ENCODE data around the gene TAF1D. TPM values are rescaled to one million over a fixed set of nuclear protein-coding genes. Genes with fewer than 3 reads are reported as not detected.

The TAF1D gene
- total and polyA plus RNA-seq, 5 experiments from 2014 or later, result 22.3 to 215 (median 25.3) TPM

GRCh38 chr11:93715797-93716396, 25.4 kb downstream of the TAF1D start:
- Mint-ChIP-seq H3K4me3 (no peak overlapping the region), H3K9me3 (peaks cover 4 to 17% (median 5%) of the 10 kb centered on the region in 9 donors), H3K36me3 (peaks cover 28 to 55% (median 55%) of the 10 kb centered on the region in 3 donors), H3K27me3 (no peaks in the 10 kb centered on the region), H3K4me1 (peaks cover 14 to 30% (median 20%) of the 10 kb centered on the region in 4 donors), H3K27ac (peak overlapping the region in 8 of 10 donors; percentile 12 to 87 (median 46))
- POLR2A ChIA-PET, result no interaction called here
- DNase-seq, result no peak
- no peak for ATAC-seq

- peak overlapping the region in 1 of 10 donors; percentile 38 for H3K4me3 Mint-ChIP-seq
- no peaks in the 10 kb centered on the region for H3K27me3 Mint-ChIP-seq
- peaks cover 57 to 85% (median 80%) of the 10 kb centered on the region in 3 donors for H3K36me3 Mint-ChIP-seq
- DNase-seq (no peak), ATAC-seq (no peak)
- H3K27ac Mint-ChIP-seq, result peak overlapping the region in 2 of 10 donors; percentile 16 to 70
- POLR2A ChIA-PET, result interaction anchor here (1.3 kb wide), 1 partner anchor 29 kb away, joined by 3 read pairs; the partner anchor contains the start of genes C11orf54 and TAF1D
- H3K4me1 Mint-ChIP-seq, result peaks cover 6 to 20% (median 7%) of the 10 kb centered on the region in 4 donors
- H3K9me3 Mint-ChIP-seq, result peaks cover 9 to 49% (median 29%) of the 10 kb centered on the region in 9 donors
These were observed 28.6 kb downstream of the TAF1D start for GRCh38 chr11:93712678-93713077.

- no peaks in the 10 kb centered on the region for H3K27me3 Mint-ChIP-seq
These were observed 31.1 kb downstream of the TAF1D start for GRCh38 chr11:93710239-93710638.

GRCh38 chr11:93704237-93704636, 37.1 kb downstream of the TAF1D start:
- peaks cover under 1 to 15% (median 9%) of the 10 kb centered on the region in 9 donors for H3K9me3 Mint-ChIP-seq
- peaks cover 0 to 2% (median 0%) of the 10 kb centered on the region in 4 donors for H3K4me1 Mint-ChIP-seq
- H3K27ac Mint-ChIP-seq, result no peak overlapping the region
- POLR2A ChIA-PET, result no interaction called here
- DNase-seq (no peak), ATAC-seq (no peak)
- H3K36me3 Mint-ChIP-seq, result peaks cover 23 to 78% (median 63%) of the 10 kb centered on the region in 3 donors
- no peak overlapping the region for H3K4me3 Mint-ChIP-seq
- no peaks in the 10 kb centered on the region for H3K27me3 Mint-ChIP-seq

More at GRCh38 chr11:93710239-93710638, 31.1 kb downstream of the TAF1D start:
- no peak for DNase-seq
- Mint-ChIP-seq H3K36me3 (peaks cover 51 to 87% (median 81%) of the 10 kb centered on the region in 3 donors), H3K9me3 (peaks cover 9 to 37% (median 27%) of the 10 kb centered on the region in 9 donors), H3K27ac (no peak overlapping the region), H3K4me1 (peaks cover 0 to 6% (median under 1%) of the 10 kb centered on the region in 4 donors), H3K4me3 (no peak overlapping the region)
- POLR2A ChIA-PET, result no interaction called here
- no peak for ATAC-seq

GRCh38 chr11:93700830-93701229, 40.5 kb downstream of the TAF1D start:
- Mint-ChIP-seq H3K27ac (no peak overlapping the region), H3K9me3 (no peaks in the 10 kb centered on the region), H3K4me1 (peaks cover 0 to 2% (median 0%) of the 10 kb centered on the region in 4 donors), H3K27me3 (no peaks in the 10 kb centered on the region), H3K36me3 (peaks cover 34 to 84% (median 68%) of the 10 kb centered on the region in 3 donors), H3K4me3 (no peak overlapping the region)
- POLR2A ChIA-PET, result interaction anchor here (0.7 kb wide), 1 partner anchor 46 kb away, joined by 4 read pairs; no protein-coding TSS in a partner anchor
- no peak for ATAC-seq
- no peak for DNase-seq

- ATAC-seq, result no peak
- POLR2A ChIA-PET, result no interaction called here
- H3K27ac Mint-ChIP-seq, result no peak overlapping the region
- no peaks in the 10 kb centered on the region for H3K9me3 Mint-ChIP-seq
- H3K27me3 Mint-ChIP-seq, result no peaks in the 10 kb centered on the region
- peaks cover 26 to 84% (median 64%) of the 10 kb centered on the region in 3 donors for H3K36me3 Mint-ChIP-seq
- DNase-seq, result no peak
- H3K4me3 Mint-ChIP-seq, result no peak overlapping the region
- H3K4me1 Mint-ChIP-seq, result peaks cover 0 to 2% (median 0%) of the 10 kb centered on the region in 4 donors
These were observed 43.7 kb downstream of the TAF1D start for GRCh38 chr11:93697611-93698010.

- POLR2A ChIA-PET, result no interaction called here
- Mint-ChIP-seq H3K4me3 (no peak overlapping the region), H3K27me3 (no peaks in the 10 kb centered on the region), H3K4me1 (peaks cover 0 to 2% (median 0%) of the 10 kb centered on the region in 4 donors), H3K9me3 (no peaks in the 10 kb centered on the region), H3K36me3 (peaks cover 26 to 77% (median 51%) of the 10 kb centered on the region in 3 donors), H3K27ac (no peak overlapping the region)
- ATAC-seq (no peak), DNase-seq (no peak)
These were observed 46.7 kb downstream of the TAF1D start for GRCh38 chr11:93694557-93694956.

- POLR2A ChIA-PET, result no interaction called here
- DNase-seq (no peak), ATAC-seq (no peak)
- Mint-ChIP-seq H3K4me3 (no peak overlapping the region), H3K9me3 (no peaks in the 10 kb centered on the region), H3K27me3 (no peaks in the 10 kb centered on the region), H3K4me1 (peaks cover 0 to 1% (median 0%) of the 10 kb centered on the region in 4 donors), H3K27ac (no peak overlapping the region), H3K36me3 (peaks cover 22 to 77% (median 48%) of the 10 kb centered on the region in 3 donors)
These were observed 47.2 kb downstream of the TAF1D start for GRCh38 chr11:93694109-93694508.

GRCh38 chr11:93689240-93689639, 52.1 kb downstream of the TAF1D start:
- peak overlapping the region in 2 of 10 donors; percentile 1 to 19 for H3K27ac Mint-ChIP-seq

GRCh38 chr11:93686812-93687211, 54.5 kb downstream of the TAF1D start:
- no peak overlapping the region for H3K4me3 Mint-ChIP-seq
- no peak overlapping the region for H3K27ac Mint-ChIP-seq
- peaks cover 20 to 81% (median 39%) of the 10 kb centered on the region in 3 donors for H3K36me3 Mint-ChIP-seq
- ATAC-seq (no peak), DNase-seq (no peak)
- POLR2A ChIA-PET, result no interaction called here
- no peaks in the 10 kb centered on the region for H3K9me3 Mint-ChIP-seq
- H3K4me1 Mint-ChIP-seq, result peaks cover 0 to 4% (median 2%) of the 10 kb centered on the region in 4 donors
- H3K27me3 Mint-ChIP-seq, result no peaks in the 10 kb centered on the region

More at GRCh38 chr11:93689240-93689639, 52.1 kb downstream of the TAF1D start:
- POLR2A ChIA-PET, result no interaction called here
- H3K36me3 Mint-ChIP-seq, result peaks cover 3 to 78% (median 22%) of the 10 kb centered on the region in 3 donors
- DNase-seq (no peak), ATAC-seq (no peak)
- H3K4me3 Mint-ChIP-seq, result no peak overlapping the region
- no peaks in the 10 kb centered on the region for H3K27me3 Mint-ChIP-seq
- no peaks in the 10 kb centered on the region for H3K9me3 Mint-ChIP-seq
- peaks cover 0 to 4% (median under 1%) of the 10 kb centered on the region in 4 donors for H3K4me1 Mint-ChIP-seq

GRCh38 chr11:93686226-93686625, 55.1 kb downstream of the TAF1D start:
- H3K4me3 Mint-ChIP-seq, result no peak overlapping the region
- peaks cover 0 to 4% (median 2%) of the 10 kb centered on the region in 4 donors for H3K4me1 Mint-ChIP-seq
- H3K27me3 Mint-ChIP-seq, result no peaks in the 10 kb centered on the region
- DNase-seq, result no peak
- H3K36me3 Mint-ChIP-seq, result peaks cover 20 to 82% (median 36%) of the 10 kb centered on the region in 3 donors
- H3K27ac Mint-ChIP-seq, result peak overlapping the region in 1 of 10 donors; percentile 21
- ATAC-seq, result no peak
- POLR2A ChIA-PET, result no interaction called here
- H3K9me3 Mint-ChIP-seq, result no peaks in the 10 kb centered on the region

Measured in naive thymus-derived CD8-positive, alpha-beta T cell (primary cell).